ENCODE data around the gene DNAH10.
A peak's percentile ranks its signal among the peaks of the same experiment; 100 is the strongest.

The DNAH10 gene

DNA sequence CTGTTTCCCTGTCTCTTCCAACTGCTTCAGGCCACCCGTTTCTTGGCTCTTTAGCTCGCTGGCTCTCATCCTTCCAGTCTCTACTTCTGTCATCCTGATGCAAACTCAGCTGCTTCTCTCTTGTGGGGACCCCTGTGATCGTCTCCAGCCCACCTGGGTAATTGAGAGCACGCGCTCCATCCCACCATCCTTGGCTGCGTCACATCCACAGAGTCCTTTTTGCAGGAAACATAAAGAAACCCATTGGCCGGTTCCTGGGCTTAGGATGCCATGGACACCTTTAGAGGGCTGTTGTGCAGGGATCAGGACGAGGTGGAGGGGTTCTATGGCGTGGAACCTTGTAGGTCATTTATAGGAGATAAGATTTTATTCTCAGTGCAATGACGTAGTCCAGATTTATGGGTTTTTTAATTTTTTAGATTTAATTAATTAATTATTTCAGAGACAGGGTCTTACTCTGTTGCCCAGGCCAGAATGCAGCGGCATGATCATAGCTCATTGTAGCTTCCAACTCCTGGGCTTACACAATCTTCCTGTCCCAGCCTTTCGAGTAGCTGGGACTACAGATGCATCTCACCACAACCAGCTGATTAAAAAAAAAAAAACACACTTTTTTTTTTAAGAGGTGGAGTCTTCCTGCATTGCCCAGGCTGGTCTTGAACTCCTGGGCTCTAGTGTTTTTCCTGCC, 127.9 kb downstream of the DNAH10 start:
- DNase-seq, result no peak

DNA sequence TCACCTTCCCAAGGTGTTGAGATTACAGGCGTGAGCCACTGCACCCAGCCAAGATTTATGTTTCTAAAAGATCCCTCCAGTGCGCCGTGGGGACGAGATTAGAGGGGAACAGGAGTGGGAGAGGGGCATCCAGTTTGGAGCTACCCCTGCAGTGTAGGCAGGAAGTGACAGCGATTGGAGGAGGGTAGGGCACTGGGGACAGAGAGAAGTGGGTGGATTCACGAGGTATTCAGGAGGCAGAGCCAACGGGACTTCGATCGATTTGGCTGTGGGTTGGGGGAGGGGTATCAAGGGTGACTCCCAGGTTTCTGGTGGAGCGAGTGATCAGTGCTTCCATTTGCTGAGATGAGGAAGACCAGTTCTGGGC, 128.4 kb downstream of the DNAH10 start:
- no peak for DNase-seq

DNA sequence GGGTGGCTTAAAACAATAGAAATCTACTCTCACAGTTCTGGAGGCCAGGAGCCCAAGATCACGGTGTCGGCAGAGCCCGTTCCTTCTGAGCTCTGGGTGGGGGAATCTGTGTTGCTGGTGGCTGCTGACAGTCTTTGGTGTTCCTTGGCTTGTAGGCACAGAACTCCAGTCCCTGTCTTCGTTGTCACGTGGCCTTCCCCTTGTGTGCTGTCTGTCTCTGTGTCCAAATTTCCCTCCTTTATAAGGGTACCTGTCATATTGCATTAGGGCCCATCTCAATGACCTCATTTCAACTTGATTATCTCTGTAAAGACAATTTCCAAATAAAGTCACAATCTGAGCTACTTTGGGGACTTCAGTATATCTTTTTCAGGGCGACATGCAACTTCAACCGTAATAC, 128.9 kb downstream of the DNAH10 start:
- no peak for DNase-seq

- no peak for DNase-seq
Observed at GRCh38 chr12:123891516-123892179, 129.5 kb downstream of the DNAH10 start.

GRCh38 chr12:123892180-123892559, 130.1 kb downstream of the DNAH10 start:
- no peak for DNase-seq

DNA sequence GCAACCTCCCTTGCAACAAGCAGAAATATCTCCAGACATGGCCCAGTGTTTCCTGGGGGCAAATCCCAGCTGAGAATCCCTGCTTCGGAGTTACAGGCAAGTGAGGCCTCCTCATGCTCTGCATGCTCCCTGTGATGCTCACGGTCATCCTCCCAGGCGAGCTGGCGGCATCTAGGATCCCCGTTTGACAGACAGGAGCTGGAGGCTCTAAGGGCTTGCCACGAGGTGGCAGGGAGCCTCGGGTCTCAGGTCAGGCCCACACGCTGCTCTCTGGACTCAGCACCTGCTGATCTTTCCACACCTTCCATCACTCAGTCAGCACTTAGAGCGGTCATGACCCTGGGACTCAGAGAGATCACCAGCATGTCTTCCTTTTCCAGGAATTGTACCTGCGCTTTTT, 130.8 kb downstream of the DNAH10 start:
- DNase-seq, result no peak

DNA sequence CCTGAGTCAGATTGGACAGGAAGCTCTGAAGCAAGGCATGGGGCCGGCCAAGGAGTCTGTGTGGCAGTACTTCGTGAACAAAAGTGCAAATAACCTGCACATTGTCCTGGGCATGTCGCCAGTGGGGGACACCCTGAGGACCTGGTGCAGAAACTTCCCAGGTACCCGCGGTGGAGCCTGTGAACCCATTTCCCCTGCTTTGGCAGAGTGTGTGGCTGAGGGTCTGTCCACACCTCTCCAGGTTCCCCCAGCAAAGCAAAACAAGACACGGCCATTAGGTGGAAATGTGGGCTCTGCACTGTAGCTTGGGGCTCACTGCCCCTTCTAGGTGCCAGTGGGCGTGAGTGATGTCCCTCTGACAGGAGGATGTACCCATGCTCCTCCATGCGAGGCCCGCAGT, 131.2 kb downstream of the DNAH10 start:
- no peak for DNase-seq

- no peak for DNase-seq
Observed at GRCh38 chr12:123894823-123895345, 132.8 kb downstream of the DNAH10 start.

DNA sequence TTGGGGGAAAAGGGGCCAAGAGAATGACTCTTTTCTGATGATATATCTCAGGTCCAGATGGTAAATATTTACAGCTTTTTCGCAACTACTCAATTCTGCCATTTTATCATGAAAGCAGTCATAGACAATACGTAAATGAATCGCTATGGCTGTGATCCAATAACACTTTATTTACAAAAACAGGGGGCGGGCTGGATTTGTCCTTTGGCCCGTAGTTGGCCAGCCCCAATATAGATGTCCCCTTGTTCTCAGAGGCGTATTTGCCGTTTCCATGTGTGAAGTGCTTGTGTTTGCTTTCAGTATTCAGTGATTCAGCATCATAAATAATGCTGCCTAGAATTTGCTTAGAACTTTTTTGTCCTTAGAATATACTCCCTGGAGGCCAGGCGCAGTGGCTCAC, 133.3 kb downstream of the DNAH10 start:
- no peak for DNase-seq

GRCh38 chr12:123896767-123897166, 134.7 kb downstream of the DNAH10 start:
- DNase-seq, result no peak

- no peak for DNase-seq
Observed at GRCh38 chr12:123897221-123897620, 135.1 kb downstream of the DNAH10 start.

GRCh38 chr12:123898673-123899072, 136.6 kb downstream of the DNAH10 start:
- no peak for DNase-seq

DNA sequence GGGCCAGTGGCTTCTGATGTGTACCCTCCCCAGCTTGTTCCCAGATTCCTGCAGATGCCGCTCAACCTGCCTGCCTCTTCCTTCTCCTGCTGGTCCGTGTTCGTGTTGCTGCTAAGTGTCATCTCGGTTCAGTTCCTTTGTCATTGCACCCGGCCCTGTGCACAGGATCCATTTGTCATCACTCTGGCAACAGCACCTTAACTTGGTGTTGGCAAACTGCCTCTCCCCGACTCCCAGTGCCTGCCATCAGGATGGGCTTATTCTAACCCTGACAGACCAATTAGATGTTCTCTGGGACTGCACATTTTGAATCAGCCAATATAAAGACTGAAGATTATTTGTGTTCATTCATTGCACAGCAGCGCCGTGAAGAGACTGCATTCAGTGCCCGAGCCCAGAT, 137.3 kb downstream of the DNAH10 start:
- DNase-seq, result no peak

DNA sequence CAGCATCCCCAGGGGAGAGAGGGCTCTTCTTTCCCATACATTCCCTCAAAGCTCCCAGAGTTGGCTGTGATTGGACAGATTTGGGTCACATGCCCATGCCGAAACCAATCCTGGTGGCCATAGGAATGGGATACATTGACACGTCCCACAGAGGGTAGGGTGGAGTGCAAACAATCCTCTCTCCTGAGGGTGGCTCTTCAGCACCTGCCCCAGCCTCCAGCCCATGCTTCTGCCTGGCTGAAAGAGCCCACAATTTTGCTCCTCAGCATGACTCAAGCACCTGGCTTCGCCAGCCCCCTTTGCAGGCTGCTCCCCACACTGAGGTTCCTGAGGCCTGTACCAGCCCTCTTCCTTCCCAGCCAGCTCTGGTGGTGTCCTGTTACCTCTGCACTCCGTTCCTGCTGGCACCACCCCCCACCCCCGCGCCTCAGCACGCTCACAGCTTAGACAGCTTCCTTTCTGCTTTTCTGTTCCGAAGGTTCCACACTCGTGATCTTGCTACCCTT, 138.8 kb downstream of the DNAH10 start:
- DNase-seq, result peak; percentile 32

DNA sequence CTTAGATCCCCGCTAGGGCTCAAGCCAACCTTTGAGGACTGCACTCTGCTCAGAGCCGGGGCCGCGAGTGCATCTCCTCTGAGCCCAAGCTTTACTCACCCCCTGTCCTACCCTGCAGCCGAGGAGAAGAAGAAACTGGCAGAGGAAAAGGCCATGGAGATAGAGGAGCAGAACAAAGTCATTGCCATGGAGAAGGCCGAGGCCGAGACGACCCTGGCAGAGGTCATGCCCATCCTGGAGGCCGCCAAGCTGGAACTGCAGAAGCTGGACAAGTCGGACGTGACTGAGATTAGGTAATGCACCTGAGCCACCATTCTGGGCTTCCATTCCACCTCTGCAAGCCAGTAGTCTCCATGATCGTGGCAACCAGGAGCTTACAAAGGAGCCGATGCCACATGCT, 140.7 kb downstream of the DNAH10 start:
- DNase-seq, result no peak

DNA sequence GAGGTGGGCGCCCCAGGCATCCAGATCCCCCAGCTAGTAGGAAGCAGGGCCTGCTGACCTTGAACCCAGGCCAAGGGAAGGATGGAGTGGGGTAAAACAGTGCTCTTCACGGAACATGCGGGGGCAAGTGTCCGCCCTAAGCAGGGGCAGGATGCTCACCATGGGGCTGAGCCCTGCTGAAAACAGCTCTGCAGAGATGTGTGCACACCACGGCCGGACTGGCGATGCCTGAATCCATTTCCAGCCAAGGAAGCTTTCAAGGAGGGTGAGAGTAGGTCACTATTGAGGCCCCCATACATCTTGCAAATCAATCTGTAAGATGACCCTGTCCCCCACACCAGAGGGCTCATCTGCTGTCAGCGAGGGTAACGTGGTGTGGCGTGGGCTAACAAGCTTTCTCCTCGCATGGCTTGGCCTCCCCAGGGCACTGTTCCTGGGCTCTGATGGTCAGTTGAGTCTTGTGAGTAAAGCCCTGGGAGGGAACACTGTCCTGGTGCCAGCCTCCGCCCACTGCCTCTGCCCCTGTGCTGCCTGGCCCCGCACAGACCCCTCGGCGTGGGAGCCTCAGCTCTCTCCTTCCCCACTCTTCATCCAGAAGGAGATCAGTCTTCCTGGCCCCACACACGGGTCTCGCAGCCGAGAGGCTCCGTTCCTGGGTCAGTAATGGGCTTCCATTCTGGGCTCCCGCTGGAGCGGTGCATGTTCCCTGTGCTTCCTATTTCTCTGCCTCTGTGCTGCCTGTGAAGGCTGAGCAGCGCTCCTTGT, 141.4 kb downstream of the DNAH10 start:
- DNase-seq, result no peak

- peak; percentile 71 for DNase-seq
Observed at GRCh38 chr12:123905319-123905925, 143.3 kb downstream of the DNAH10 start.

GRCh38 chr12:123906711-123907420, 144.8 kb downstream of the DNAH10 start:
- no peak for DNase-seq

DNA sequence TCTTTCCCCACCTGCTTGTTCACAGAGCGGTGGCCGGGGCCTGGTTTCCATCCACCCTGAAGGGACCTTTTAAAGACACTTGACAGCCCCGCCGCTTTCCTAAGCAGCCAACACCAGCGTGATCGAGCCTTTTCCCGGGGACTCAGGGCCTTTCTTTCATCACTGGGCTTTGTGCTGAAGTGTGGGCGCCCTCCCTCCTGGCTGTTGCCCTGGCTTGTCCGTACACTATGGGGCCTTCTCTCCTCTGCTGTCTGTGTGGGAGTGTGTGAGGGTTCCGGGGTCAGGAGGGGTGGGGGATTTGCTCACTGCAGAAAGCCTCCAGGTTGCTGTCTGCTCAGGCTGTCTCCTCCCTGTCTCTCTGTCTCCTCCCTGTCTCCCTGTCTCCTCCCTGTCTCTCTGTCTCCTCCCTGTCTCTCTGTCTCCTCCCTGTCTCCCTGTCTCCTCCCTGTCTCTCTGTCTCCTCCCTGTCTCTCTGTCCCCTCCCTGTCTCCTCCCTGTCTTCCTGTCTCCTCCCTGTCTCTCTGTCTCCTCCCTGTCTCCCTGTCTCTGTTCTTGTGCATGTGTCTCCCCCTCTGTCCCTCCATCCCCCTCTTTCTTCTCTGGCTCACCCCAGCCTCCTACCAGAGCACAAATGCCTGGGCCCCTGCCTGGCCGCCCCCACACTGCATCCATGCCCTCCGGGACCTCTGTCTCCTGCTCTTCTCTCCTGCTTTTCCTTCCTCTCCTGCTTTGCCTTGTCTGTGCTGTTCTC, 145.8 kb downstream of the DNAH10 start:
- no peak for DNase-seq

DNA sequence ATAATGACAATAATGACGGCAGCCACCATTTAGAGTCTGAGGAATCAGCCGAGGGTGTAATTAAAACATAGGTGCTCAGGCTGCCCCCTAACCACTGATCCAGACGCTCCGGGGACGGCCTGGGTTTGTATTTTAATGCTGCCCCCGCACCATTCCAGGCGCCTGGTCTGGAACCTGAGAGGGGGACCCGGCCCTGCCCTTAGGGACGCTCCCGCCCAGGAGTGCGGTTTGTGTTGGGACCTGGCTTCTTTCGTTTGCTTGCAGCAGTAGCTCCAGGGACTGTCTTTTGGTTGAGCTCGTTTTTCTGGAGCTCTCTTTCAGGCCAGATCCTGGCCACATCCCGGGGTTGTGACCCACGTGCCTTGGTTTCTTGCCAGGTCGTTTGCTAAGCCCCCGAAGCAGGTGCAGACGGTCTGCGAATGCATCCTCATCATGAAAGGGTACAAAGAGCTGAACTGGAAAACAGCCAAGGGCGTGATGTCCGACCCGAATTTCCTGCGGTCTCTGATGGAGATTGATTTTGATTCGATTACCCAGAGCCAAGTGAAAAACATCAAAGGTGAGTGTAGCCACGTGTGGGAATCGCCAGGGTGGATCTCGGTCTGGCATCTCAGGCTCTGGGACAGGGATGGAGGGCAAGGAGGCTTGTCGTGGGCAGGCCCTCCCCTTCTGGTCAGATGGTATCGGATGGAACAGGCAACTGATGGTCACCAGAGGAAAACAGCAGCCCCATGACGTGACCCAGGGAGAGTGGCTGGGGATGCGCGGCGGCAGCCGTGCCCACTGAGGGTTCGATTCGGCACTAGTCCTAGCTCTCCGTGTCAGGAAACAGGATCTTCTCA, 147.0 kb downstream of the DNAH10 start:
- no peak for DNase-seq

GRCh38 chr12:123910057-123910456, 148.0 kb downstream of the DNAH10 start:
- DNase-seq, result no peak

All from stimulated activated CD4-positive, alpha-beta T cell treated with anti-CD3 and anti-CD28 coated beads, Interleukin-15, amount 100 ng/mL, for 24 hours (primary cell).